GM19463 (cell line): ENCODE data around the gene SCARB2.

Experiments
- ATAC-seq: cut with Tn5 transposase; IDR thresholded peaks from one replicate; pipeline ENCODE4 v1.9.1; 2021; ENCODE audit warnings: mild to moderate bottlenecking, moderate library complexity; ENCODE audit not compliant: unreplicated experiment

The SCARB2 gene

DNA sequence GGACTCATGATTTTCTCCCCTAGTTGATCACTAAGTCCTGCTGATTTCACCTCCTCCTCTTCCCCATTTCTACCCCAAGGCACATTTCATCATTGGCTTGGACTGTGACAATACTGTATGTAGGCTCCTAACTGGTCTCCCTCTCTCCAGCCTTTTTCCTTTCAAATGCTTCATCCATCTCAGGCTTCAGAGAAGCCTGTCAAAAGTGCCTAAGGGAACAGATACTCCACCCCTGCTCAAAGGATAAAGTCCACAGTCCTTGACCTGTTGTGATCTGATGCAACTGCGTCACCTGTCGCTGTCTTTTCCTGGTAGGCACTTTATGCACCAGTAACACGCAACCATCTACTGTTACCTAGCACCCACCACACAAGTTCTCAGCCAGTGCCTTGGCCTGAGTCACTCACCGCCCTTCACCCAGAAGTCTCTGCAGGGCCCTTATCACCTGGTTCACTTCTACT is 12.8 kb downstream of the SCARB2 start:
- ATAC-seq: no peak

DNA sequence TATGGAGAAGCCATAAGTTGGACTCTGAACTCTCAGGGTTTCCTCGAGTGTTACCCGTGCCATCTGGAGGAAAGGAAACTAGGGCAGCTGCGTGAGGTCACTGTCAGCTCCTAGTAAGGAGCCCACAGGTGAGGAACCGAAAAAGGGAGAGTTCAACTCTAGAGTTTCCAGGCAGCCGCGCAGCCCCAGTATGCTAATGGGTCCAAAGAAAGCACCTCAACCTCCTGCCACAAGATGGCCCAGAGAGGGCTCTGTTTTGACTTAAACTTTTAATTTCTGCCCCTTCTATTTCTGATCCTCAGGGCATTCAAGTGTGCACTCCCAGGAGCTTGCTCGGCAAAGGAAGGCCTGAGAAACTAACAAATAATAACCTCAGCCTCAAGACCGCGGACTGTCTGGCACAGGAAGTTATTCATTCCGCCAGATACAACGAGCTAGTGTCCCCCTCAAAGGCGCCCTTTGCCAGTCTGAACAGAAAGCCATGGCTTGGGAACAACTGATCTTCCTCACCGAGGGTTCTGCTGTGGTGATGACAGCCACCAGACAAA is 13.9 kb downstream of the SCARB2 start:
- ATAC-seq: peak; percentile 82

DNA sequence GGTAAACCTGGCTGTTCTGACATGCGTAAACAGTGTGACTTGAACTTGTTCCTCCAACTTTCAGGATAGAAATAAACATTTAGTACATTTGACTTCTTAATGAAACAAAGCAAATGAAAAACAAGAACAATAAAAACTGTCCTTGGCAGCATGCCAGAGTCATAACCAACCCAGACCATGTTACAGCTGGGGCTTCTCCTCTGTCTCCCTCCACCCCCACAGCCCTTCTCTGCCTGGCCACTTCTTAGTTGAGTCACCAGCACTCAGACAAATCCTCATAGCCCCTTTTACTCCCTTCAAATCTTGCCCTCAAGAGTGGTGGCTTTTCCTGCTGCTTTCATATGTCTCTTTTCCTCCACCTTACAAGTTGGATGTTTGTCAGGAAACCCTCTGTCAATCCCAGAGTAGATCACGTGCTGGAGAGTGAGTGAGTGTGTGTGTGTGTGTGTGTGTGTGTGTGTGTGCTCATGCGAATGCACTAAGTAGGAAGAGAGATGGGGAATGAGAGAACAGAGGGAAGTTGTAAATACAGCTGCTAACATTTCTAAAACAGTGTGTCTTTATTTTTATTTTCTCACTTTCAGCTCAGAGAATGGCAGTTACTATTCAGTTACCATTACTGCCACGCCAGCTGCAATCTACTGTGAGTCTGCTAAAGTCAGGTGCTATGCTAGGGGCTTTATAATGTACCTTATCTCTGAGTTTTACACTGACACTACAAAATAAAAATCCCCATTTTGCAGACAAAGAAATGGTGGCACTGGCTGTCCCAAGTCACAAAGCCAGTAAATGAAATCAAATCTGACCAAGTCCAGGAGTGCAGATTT is 15.0 kb downstream of the SCARB2 start:
- ATAC-seq: peak; percentile 37

DNA sequence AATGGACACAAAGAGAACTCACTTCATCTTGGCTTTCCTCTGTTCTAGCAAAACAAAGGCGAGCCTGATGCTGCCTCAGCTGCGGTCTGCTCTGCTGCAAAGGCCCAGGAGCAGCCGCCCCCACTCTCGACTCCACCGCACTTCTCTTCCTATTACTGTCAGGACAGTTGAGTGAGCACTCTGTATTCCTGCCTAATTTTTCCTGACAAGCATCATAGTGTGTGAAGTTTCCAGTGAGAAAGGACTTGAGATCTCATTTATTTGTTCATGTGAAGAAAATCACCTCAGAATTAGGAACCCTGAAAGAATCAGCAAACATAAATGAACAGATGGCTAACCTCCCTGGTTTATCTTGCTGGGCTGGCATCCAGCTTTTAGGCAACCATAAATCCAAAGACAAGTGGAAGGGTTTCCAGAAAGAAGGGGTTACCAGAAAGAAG is 15.6 kb downstream of the SCARB2 start:
- peak; percentile 17 for ATAC-seq

DNA sequence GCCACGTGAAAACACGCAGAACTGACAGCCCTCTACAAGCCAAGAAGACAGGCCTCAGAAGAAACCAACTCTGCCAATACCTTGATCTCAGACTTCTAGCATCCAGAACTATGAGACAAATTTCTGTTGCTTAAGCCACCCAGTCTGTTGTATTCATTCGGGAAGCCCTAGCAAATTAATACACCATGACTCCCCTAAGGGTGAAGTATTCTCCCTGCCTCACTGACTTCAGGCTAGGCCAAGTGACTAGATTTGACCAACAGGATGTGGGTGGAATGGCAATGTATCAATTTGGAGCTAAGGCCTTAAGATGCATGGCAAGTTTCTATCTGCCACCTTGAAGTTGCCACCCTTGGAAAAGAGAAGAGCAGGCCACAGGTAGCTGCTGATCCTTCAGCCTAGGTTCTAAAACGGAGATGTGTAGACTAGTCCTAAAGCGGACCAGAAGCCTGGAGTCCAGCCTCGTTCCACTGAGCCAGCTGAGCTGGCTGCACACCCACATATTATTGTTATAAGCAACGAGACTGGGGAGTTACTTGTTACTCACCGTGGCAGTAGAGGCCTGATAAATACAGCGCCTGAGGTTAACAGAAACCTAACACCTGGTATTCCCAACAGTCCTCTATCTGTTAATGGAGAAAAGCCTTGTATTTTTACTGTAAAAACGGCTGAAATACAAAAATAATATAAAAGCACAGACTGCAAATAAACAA is 16.4 kb downstream of the SCARB2 start:
- no peak for ATAC-seq

DNA sequence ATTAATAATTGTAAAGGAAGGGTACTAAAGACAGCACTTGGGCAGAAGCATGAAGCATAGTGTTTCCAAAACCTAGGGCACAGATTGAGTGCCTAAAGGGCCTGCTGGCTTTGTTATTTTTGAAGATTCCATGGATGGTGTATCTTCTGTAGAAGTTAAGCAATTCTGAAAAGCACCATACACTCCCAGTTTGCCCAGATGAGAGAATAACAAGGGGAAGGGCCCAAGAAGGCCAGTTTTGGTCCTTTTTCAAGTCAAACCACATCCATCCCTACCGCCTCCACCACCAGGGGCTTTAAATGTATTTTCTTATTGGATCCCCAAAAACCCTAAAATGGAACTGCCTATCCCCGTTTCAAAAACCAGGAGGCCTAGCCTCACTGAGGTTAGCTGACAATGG is 17.2 kb downstream of the SCARB2 start:
- ATAC-seq: no peak

DNA sequence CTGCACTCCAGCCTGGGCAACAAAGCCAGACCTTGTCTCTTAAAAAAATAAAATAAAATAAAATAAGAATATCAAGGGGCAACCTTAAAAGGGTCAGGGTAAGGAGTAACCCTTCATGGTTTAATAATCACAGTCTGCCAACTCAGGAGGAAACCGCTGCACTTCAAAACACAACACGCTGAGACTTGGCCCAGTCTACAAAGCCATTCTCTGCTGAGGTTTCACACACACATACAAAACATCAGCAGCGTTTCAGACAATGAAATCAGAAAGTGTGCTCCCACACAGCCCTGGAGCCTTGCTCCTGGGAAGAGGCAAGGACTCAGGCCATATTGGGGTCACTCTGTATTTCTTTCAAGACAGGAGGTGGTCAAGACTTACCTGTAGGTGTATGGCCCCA is 18.3 kb downstream of the SCARB2 start:
- no peak for ATAC-seq

DNA sequence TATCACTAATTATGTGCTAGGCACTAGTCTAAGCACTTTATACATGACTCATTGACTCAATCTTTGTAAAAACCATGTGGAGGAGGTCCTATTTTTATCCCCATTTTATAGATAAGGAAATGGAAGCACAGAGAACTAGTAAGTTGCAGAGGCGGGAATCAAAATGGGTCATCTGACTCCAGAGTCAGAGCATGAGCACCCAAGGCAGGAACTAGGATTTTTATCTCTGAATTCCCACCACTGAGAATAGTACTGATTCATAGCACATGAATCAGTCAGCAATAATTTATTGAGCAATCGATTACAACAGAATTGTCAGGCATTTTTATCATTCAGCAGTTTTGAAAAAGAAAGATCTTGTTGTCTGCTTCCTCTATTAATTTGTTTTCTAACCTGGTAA is 19.3 kb downstream of the SCARB2 start:
- ATAC-seq: no peak

DNA sequence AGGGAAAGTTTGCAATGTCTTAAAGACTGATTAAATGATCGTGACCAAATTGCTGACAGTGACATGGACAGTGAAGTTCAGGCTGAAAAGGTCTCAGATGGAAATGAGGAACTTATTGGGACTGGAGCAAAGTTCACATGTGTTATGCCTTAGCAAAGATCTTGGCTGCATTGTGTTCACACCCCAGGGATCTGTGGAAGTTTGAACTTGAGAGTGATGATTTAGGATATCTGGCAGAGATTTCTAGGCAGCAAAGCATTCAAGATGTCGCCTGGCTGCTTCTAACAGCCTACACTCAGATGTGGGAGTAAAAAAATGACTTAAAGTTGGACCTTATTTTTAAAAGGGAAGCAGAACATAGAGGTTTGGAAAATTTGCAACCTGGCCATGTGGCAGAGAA is 21.4 kb downstream of the SCARB2 start:
- no peak for ATAC-seq

DNA sequence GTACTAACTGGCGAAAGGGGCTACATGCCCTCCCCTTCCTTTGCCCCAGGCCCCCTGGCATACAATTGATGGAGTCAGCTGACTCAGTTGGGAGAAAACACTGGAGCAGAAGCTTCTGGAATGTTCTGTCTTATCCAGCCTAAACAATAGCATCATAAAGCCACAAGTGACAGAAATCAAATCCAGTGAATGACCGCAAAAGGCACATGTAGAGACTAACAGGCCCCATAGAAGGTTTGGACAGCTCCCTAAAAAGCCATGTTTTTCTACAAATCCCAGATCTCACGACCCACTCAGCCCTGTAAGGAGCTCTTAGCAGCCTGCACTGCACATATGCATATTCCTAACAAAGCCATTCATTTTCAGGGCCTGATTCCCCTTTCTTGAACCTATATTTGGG is 25.1 kb downstream of the SCARB2 start:
- ATAC-seq: no peak

DNA sequence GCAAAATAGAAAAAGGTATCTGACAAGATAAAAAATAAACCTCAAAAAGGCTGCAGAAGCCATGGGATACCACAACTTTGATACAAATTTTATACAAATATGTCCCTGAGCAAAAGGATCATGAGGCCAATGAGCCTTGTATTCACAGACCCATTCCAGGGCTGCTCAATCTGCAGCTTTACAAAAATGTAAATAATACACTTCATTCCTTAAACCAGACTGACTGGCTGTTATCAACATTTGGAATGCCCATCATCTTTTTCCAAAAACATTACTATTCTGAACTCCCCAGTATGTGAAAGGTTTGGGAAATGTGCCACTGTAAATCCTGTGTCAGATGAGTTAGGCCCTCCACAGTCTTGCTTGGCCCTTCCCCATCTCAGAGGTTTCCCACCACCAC is 25.5 kb downstream of the SCARB2 start:
- no peak for ATAC-seq

DNA sequence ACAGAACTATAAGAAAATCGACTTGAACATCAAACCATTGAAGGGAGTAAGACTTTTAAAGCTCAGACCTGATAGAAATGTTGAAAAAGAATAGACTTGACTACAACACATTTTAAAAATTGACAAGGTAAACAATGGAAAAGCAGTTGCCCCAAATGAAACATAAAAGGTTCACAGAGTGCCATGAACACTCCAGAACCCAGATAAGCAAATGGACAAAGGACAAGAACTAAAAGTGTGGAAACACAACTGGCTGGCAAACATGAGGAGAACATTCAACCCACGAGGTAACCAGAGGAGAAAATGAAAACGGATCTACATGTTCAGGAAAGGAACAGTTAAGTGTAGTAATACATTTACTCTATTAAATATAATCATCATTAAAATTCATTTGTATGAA is 26.5 kb downstream of the SCARB2 start:
- ATAC-seq: no peak

DNA sequence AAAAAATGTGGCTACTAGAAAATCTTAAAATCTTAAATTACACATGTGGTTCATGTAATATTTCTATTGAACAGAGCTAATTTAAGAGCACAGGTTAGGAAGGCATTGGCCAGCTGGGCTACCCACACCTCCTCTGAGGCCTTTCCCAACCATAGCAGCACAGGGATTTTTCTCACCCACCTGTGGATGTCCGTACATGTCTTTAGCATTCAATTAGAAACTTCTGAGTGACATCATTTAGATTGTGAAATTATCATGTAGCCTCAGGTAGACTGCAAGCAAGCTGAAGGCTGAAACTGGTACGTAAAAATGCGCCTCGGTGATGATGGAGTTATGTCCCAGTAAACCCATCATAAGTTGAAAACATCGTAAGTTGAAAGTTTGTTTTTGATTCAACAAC is 31.2 kb downstream of the SCARB2 start:
- no peak for ATAC-seq

DNA sequence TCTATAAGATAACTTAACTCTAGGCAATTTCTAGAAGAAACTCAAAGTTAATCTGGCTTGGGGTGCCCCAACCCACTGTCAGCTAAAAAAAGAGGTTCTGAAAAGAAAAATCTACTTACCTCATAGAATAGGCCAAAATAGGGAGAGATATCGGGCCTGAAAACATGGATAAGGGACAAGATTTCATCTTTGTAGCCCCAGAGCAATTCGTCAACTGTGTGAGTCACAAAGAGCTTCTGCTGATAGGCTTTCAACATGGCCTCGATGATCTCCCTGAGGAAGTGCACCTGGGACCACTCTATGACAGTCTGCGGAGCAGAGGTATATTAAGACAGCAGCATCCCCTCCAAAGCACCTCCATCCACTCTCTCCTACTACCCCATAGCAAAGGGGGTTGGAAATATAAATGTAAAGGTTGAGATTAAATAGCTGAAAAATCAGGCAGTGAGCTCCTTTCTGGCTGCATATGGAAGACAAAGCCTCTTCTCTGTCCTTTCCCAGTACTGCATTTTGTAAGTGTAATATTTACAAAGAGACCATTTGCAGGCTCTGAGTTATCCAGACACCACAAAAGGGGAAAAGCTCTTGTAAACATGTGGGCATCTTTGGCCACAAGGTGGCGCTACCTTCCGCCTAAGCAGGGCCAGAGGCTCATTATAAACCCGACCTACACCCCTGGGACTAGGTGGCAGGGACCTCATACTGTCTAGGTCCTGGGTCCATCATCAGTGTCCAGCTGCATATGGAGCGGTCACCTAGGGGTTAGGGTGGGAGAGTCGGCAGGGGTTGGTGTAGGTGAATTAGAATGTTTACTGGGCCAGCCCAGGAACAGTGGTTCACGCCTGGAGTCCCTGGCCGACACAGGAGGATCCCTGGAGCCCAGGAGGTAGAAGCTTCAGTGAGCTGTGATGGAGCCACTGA is 34.0 kb downstream of the SCARB2 start:
- ATAC-seq: peak; percentile 92

DNA sequence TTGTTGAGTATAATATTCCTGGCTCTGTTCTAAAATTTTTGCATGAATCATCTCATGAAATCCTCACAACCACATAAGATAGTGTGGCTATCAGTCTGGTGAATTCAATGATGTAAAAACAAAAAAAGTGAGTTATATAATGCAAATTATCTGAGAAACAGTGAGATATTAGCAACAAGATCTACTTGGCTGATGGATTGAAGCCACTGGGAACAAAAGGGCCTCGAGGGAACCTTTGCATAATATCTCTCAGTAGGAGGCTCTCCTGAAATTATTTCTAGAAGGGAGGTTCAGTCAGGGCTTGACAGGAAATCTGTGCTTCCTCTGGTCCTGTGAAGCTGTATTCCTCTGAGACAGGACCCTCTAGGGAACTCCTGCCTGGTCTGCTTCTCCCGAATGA is 35.3 kb downstream of the SCARB2 start:
- ATAC-seq: no peak

DNA sequence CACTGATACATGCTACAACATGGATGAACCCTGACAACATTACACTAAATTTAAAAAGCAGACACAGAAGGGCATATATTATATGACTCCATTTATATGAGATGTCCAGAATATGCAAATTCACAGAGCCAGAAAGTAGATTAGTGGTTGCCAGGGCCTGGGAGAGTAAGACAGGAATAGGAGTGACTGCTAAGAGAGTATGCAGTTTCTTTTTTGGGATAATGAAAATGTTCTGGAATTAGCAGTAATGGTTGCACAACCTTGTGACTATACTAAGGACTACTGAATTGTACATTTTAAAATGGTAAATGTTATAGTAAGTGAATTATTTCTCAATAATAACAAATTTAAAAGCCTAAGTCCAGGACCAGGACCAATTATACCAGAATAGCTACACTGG is 35.9 kb downstream of the SCARB2 start:
- no peak for ATAC-seq

DNA sequence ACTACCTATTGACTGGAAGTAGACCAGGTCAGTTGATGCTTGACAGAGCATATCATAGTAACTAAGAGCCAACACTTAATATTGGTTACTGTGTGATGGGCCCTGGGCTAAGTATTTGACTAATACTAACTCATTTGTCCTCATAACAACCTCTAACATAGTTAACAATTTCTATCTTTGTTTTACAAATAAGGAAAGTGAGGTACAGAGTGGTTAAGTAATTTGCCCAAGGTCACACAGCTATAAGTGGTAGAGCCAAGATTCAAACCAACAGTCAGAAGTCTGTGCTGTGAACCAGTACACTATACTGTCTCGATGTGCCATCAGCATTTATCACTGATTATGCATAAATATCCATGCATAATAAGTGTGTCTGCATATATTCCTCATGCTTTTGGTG is 38.3 kb downstream of the SCARB2 start:
- ATAC-seq: no peak

DNA sequence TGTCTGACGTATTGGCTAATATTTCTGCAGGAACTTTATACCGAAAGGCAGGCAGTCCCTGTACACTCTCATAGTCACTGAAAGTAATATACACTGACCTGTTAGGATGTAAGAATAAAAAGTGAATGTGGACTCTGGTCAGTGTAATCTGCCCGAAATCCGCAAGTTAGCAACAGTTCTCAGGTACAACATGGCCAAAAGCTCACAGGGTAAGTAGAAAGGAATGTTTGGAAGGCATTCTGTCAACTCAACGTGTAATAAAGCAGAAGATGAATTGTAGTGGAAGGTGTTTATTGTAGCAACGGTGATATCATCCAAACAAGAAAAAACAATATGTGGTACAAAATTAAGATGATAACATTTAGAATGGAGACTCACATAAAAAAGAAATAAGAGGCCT is 39.4 kb downstream of the SCARB2 start:
- ATAC-seq: no peak

DNA sequence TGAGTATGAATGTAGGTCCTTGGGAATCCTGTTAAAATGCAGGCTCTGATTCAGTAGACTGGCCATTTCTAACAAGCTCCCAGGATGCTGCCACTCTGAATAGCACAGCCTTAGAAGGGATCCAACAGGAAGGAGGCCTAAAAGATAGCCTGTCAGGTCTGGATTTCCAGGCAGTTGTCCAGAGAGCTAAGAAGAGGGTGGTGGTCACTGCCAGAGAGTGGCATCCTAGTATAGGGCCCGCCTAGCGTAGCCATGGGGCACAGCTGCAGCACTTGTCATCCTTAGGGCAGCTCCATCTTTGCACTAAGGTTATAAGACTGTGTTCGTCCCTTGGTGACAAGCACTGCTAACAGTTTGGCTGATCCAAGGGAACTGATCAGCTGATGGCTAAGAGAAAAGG is 44.9 kb downstream of the SCARB2 start:
- ATAC-seq: no peak

DNA sequence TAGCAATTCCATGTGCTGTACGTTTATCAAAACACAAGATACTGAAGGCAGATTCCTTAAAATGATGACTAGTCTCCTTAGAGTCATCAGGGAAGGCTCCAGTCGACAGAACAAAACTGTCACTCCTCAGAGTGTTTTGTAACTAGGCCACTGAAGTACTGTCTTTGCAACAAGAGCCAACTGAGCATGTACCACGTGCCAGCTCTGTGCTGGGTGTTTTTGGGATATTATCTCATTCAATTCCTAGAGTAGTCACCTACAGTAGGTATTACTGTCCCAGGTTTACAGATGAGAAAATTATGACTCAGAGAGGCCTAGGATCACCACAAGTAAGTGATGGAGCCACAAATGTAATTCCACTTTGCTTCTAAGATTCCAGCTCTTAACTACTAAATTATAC is 47.1 kb downstream of the SCARB2 start:
- ATAC-seq: no peak

DNA sequence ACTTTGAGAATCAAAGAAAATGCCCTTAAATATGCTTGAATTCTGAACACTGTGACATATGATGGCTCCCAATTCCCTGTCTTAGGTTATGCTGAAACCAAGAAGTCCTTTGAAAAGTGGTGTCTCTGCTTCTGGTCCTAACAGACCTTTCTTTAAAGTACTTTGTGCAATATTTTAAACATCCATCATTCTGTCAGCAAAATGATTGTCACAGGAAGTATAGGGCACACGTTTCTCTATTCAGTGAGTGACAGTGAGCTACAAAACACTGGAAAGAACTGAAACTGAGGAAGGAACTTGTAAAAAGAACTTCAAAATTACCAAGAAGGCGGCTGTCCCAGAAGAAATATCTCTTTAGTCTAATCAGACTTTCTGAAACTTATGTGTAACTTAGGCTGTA is 53.3 kb downstream of the SCARB2 start:
- ATAC-seq: no peak
